ENCODE data around the gene DENND6B.

DNA sequence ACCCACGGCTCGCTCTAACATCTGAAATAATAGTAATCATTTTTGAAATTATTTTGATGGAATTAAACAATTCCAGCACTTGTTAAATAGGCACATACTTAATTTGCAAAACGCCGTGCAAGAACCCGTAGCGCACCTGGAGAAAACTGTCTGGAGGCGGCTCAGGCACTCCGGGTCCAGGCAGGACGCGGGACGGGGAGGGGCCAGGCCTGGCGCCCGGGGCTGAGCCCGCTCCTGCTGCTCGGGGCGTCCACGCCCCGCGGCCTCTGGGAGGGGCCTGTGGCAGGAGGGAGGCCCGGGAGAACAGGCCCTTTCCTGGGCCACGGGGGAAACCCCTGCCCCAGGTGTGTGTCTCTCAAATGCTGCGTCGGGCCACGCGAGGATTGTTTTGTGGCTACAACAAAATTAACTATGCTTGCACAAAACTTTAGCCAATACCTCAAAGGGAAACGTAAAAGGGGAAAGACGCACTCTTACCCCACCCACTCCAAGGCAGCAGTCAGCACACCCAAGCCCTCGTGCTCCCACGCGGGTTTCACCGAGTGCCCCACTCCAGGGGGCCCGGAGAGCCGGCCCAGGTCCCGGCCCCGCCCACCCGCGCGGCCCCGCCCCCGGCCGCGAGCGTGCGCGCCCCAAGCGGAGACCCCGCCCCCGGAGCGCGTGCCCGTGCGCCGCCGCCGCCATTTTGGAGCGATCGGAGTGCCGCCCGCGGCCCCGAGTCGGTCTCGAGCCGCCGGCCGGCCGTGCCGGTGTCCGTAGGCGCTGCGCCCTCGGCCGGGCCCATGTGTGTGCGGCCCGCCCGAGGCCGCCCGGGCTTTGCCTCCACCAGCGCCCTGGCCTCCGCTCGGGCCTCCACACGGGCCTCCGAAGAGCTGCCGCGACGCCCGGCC lies 16.1 kb upstream of the DENND6B start, which contains the start of gene PPP6R2:
- no peak for TF ChIP-seq CTCF (IDR thresholded peaks at IDR 0.05; ENCODE audit: low read depth, low read length)
- no peak for TF ChIP-seq EZH2phosphoT487 (IDR thresholded peaks at IDR 0.05; ENCODE audit: low read depth)
